ENCODE data around the gene CARD10. TPM values are rescaled to one million over a fixed set of nuclear protein-coding genes. Genes with fewer than 3 reads are reported as not detected.

CARD10 gene
- total RNA-seq: 10.8 TPM
- long read RNA-seq, partial matches to known transcripts: 5 of 9 reads
- long read RNA-seq, other reads (novel, unspliced or antisense): 2 of 9 reads

GRCh38 chr22:37519268-37520195 lies at the start of gene CARD10:
Gene CARD10, minus strand, starts transcription at chr22:37519415. Its CDS starts 215 bp downstream, at chr22:37519200.
- no peak for DNase-seq (ENCODE audit: low spot score)

- DNase-seq (ENCODE audit: low spot score): no peak
Measured at GRCh38 chr22:37568448-37569008, 49.3 kb upstream of the CARD10 start.

- DNase-seq (ENCODE audit: low spot score): no peak
Measured at GRCh38 chr22:37568012-37568411, 48.8 kb upstream of the CARD10 start.

- DNase-seq (ENCODE audit: low spot score): no peak
Measured at GRCh38 chr22:37566903-37567798, 47.9 kb upstream of the CARD10 start.

GRCh38 chr22:37566329-37566837 lies 47.2 kb upstream of the CARD10 start:
- DNase-seq (ENCODE audit: low spot score): no peak

GRCh38 chr22:37565830-37566229 lies 46.6 kb upstream of the CARD10 start:
- no peak for DNase-seq (ENCODE audit: low spot score)

- no peak for DNase-seq (ENCODE audit: low spot score)
Measured at GRCh38 chr22:37564111-37564711, 45.0 kb upstream of the CARD10 start.

GRCh38 chr22:37563153-37564081 lies 44.2 kb upstream of the CARD10 start:
- DNase-seq (ENCODE audit: low spot score): no peak

- DNase-seq (ENCODE audit: low spot score): no peak
Measured at GRCh38 chr22:37562049-37562875, 43.0 kb upstream of the CARD10 start.

GRCh38 chr22:37561212-37562048 lies 42.2 kb upstream of the CARD10 start:
- DNase-seq (ENCODE audit: low spot score): peak; percentile 96

- no peak for DNase-seq (ENCODE audit: low spot score)
Measured at GRCh38 chr22:37560608-37561211, 41.5 kb upstream of the CARD10 start.

- DNase-seq (ENCODE audit: low spot score): peak; percentile 92
Measured at GRCh38 chr22:37559901-37560607, 40.8 kb upstream of the CARD10 start, which contains the start of gene CDC42EP1. Gene CDC42EP1, plus strand, starts transcription at chr22:37560480. Its CDS starts 5,870 bp downstream, at chr22:37566350.

- DNase-seq (ENCODE audit: low spot score): no peak
Measured at GRCh38 chr22:37559521-37559900, 40.3 kb upstream of the CARD10 start.

GRCh38 chr22:37558815-37559214 lies 39.6 kb upstream of the CARD10 start:
- no peak for DNase-seq (ENCODE audit: low spot score)

GRCh38 chr22:37557321-37558001 lies 38.2 kb upstream of the CARD10 start:
- no peak for DNase-seq (ENCODE audit: low spot score)

GRCh38 chr22:37556710-37557109 lies 37.5 kb upstream of the CARD10 start:
- no peak for DNase-seq (ENCODE audit: low spot score)
